GM21526 (cell line): ENCODE data around the gene ETS1.

Source experiments
- ATAC-seq: cut with Tn5 transposase; IDR thresholded peaks from one replicate; pipeline ENCODE4 v1.9.1; 2021; ENCODE audit warnings: moderate library complexity; ENCODE audit not compliant: unreplicated experiment, low FRiP score

The ETS1 gene

DNA sequence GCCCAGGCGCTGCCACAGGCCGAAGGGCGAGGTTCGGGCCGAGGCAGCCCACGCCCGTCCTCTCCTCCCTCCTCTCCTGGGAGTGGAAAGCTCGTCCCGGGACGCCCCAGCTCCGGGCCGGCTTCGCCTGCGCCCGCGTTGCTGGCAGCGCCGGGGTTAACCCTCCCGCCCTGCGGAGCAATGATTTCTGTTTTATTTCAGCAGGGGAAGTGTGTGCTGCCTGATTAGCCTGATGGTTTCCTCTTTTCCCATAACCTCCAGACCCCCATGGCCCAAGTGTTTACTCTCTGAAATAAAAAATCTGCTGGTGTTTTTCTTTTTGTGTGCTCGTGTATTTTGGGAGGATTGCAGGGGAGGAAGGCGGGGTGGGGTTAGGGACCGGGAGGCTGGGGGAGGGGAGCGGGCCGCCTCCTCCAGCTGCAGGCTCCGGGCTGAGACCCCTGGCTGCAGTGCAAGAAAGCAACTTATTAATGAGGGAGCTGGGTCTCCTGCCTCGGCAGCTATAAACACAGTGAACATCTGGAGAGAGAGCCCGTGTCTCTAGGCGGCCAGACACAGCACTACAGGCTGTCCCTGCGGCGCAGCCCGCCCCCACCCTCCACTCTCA lies 38.6 kb downstream of the ETS1 start:
- ATAC-seq: no peak

DNA sequence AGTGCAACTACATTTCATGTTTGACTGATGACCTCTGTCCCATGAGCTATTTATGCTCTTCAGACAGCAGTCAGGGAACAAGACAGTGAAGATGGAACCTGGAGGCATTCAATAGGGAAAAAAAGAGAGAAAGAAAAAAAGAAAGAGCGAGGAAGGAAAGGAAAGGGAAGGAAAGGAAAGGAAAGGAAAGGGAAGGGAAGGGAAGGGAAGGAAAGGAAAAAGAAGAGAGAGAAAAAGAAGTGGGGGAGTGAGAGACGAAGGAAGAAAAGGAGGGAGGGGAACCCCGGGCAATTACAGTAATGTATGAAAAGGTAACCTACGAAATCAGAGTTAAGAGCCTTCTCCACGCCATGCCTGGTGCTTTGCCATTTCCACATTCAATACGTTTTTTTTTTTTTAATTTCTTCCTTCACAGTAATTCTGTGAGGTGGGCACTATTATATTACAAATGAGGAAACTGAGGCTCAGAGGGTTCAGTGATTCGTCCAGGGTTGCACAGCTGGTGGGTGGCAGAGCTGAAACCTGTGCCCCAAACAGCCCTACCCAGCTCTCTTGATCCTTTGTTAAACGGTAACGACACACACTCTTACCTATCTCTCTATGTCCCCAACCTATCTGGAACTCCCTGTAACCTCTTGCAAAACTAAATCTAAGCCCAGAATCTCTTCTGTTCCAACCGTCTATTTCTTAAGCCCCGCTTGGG lies 39.3 kb downstream of the ETS1 start:
- no peak for ATAC-seq

DNA sequence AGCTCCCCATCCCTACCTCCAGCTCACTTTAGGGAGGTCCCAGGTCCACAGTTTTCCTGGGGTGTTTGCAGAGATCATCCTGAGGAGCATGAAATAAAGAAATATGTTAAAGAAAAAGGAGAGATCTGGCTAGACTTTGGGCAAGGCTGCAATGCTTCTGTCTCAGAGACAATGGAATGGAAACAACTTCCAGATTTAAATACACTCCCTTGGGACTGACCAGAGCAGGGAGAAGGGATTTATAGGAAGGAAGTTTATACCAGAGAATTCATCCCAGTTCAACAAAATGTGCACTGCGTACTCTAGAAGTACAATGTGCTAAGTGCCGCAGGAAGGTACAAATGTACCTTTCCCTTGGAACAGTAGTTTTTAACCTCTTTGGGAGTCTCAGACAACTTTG lies 40.4 kb downstream of the ETS1 start:
- ATAC-seq: no peak

DNA sequence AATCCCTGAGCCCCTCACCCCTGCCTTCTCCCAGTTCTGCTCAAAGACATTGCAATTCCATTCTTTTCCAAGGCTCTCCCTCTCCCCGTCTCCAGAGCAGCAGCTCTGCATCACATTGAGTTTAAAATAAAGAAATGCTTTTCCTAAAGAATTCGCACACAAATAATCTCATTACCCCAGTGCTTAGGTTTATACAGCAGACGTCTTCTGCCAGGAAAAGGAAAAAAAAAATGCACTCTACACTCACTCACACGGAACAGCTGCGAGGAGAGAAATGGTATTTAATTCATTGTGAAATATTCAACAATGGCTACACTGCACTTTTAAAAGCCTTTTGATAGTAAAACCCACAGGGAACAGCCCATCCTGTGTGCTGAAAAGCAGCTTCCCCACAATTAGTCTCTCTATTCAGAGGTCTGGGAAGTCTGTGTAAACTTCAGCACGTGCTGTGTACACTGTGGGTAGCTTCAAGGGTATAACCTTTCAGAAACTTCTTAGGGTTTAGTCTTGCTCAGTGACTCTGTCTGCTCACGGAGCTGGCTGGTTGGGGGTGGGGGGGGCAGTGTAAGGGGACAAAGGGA lies 42.8 kb downstream of the ETS1 start:
- ATAC-seq: no peak

DNA sequence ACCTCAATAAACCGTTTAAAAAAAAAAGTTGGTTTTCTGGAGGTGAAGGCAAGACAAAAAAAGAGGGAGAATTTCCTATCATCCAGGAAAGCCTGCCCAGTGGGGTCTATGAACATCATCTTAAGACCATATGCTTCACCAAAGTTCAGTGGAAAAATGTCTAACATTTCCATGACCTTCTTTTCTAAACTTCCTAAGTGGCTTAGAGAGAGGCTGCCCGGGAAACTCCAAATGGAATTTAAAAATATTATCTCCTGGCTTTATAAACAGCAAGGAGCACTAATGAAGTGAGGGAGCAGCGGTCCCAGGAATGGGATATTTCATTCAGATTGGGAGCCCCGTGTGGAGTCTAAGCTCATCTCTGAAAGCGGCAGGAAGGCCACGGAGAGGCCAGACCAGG lies 46.9 kb downstream of the ETS1 start:
- ATAC-seq: no peak

DNA sequence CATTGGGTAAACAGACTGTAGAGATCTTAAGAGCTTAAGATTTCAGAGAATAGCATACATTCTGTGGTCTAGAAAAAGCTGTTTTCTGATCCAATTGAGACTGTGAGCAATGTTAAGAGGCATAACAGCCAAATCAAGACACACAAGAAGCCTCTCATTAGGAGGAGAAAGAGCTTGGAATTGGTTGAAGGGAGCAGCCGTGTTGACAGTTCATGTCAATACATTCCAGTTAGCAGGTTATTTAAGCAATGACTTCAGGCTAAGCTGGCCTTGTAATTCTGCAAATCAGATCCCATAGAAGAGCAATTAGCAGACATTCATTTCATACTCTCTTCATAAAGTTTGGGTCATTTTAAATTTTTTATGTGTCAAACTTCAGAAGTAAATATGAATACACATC lies 50.9 kb downstream of the ETS1 start:
- no peak for ATAC-seq

DNA sequence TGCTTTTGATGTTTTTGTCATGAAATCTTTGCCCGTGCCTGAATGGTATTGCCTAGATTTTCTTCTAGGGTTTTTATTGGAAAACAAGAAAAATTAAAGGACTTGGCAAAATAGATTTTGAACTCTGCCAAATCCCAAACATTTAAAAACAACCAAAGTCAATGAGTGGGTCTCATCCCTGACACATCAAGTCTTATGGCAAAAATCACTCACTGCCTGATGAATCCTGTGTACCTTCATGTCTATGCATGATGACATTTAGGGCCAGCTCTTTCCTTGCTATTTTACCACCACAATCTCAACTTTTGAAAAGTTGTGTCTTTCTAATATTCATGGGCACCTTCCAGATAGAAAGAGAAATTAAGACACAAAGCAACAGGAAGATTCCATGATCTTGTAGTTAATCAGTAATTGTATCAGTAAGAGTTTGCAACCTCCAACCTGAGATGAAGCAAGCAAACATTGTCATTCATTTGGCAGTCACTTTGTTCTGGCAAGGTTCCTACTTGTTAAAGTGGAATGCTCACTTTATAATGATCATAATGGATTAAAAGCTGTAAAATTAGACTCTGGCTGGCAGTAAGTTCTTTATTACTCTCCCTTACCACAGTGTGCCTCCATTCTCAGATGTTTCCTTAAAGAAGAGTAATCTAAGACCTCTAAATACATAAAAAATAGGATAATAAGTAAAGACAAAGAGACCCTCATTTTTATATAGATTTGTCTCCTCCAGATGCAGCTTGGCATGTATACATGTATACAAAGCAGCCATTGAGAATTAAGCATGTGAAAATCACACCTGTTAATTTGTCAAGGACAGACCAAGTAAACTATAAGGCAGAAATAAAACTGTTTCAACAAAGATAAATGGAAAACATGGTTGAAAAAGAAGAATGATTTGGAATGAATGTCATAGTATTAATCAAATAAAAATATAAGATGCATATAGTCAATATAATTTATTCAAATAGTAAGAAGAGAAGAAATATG lies 51.6 kb downstream of the ETS1 start:
- ATAC-seq: no peak

DNA sequence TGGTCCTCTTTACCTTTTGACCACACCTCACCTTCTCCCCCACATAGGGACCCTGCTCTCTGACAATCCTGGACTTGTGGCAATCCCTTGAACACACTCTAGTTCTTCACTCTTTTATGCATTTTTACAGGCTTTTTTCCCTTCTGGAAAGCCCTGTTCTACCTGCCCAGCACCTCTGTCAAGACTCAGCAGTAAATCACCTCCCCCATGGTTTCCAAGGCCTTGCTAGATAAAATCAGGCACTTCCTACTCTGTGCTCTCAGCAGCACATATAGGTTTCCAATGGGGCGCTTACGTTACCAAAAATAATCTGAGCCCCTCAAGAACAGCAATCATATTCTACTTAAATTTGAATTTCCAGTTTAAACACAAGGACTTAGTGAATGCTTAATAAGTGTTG lies 53.9 kb downstream of the ETS1 start:
- ATAC-seq: no peak

DNA sequence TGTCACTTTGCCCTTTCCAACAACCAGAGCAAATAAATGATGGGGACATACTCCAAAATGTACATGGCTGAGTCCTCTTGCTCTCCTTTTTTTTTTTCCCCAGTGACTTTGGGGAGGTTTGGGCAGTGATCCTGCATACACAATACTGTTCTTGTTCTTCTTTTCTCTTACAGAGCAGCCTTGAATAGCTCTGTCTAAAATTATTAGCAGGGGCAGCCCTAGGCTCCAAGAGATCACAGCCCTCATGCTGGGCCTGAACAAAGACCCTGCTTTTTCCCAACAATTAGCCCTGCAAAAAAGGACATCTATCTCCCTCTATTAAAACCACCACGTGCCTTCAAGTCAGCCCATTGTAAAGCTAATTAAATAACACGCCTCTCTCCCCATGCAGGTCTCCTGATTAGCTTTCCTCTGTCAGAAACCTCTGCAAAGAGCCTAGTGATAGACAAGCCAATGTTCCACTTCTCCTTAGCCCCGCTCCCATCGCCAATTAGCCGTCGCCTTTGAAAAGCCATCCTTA lies 54.7 kb downstream of the ETS1 start:
- no peak for ATAC-seq

DNA sequence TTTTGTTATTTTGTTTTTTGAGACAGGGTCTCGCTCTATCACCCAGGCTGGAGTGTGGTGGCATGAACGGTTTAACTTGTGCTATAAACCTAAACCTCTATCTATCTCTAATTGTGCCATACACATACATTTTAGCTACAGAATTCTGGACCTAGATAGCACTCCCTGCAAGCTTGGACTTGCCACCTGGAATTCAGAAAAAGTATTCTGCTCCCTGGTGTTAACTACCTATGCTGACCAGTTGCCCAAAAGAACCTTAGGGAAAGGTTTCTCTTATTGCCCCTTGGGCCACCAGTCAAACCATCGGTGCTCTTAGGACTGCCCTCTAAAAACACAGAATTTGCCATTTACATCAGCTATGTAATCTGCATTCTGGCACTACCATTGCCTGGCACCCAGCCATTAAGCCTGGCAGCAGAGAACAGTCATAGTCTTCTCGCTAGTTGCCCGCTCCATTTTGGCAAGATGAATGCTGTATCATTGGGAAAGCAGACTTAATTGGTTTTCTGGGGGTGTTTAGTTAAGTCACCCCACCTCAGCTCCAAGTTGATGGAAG lies 55.3 kb downstream of the ETS1 start:
- ATAC-seq: no peak

DNA sequence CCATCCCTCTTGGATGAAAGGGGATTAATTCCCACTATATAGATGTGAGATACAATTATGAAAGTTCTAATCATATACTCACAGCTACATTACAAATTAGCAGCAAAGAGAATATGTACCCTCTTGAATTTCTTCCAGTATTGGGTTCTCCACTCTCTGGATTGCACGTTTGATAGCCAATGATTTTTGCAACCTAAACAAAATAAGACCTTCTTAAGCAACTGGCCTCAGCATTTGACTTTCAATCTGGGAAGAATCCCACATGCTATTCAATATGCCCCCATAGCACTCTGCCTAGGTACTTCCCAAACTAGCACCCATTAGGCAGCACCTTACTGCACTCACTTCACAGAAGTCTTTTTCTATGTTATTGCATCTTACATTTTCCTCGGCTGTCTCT lies 55.8 kb downstream of the ETS1 start:
- ATAC-seq: no peak

DNA sequence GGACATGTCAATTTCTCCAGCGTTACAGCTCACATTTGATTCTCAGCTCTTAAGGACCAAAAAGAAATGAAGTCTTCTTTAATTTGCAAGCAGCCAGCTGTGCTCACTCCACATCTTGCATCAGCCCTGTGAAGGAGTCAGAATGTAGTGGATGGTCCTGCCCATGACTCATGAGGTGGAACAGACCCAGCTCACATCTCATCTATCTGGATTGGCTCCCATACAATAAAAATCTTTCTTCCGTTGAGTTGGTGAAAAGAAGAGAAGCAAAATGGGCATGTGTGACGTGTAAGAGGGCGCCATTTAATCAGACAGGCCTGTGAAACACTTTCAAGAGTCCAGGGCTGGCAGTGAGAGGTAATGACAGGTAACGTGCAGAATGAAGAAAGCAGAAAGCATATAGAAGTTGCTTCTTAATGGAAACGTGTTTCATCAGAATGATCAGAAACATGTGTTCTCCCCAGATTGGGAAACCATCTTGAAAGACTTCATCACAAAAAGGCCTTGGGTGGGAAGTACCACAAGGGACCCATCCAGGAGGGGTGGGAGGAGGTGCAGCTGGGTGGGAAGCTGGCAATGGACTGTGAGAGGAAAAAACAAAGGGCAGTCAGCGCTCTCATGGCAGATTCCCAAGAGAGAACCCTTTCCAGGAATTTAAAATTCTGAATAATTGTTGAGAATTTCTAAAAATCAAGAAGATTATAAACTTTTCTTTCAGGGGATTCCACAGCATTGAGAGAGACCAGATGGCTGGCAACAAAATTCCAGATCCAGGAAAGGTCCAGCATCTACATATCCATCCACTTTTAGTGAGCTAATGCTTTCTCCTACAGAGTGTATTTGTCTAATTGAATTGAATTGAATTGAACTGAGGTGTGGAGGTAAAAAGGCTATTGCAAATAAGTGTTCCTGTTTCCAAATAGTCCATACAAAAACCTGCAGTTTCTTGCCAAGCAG lies 57.0 kb downstream of the ETS1 start:
- ATAC-seq: no peak

DNA sequence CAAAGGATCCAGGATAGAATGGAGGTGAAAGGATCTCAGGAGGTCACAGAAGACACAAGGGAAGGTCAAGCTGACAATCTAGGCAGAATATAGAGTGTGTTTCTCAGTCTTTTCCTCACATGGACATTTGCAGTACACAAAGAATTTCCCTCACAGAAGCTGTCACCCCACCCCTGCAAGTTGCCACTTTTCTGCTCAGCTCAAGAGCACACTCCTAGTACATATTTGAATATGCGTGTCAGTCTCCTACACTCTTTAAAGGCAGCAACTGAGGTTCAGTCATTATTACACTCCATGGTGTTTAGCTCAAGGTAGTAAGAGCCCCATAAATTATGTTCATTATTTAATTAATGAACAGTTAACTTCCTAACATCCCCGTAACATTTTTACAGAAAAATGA lies 59.1 kb downstream of the ETS1 start:
- no peak for ATAC-seq

DNA sequence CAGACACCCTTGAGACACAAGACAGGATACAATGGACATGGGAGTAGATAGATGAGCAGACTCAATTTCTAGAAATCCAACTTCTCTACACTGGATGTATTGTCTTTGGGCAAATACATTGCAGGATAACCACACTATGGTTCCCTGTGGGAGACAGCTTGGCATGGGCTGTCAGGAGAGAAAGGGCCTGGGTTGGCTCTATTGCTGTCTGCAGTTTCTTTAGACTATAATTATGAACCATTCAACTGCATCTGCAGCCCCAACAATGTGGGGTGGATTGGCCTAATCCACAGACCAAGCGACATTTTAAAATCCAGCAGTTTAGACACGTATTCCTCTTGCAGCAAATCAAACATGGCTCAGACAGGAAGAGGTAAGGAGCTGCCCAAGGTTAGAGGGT lies 60.3 kb downstream of the ETS1 start:
- ATAC-seq: no peak

DNA sequence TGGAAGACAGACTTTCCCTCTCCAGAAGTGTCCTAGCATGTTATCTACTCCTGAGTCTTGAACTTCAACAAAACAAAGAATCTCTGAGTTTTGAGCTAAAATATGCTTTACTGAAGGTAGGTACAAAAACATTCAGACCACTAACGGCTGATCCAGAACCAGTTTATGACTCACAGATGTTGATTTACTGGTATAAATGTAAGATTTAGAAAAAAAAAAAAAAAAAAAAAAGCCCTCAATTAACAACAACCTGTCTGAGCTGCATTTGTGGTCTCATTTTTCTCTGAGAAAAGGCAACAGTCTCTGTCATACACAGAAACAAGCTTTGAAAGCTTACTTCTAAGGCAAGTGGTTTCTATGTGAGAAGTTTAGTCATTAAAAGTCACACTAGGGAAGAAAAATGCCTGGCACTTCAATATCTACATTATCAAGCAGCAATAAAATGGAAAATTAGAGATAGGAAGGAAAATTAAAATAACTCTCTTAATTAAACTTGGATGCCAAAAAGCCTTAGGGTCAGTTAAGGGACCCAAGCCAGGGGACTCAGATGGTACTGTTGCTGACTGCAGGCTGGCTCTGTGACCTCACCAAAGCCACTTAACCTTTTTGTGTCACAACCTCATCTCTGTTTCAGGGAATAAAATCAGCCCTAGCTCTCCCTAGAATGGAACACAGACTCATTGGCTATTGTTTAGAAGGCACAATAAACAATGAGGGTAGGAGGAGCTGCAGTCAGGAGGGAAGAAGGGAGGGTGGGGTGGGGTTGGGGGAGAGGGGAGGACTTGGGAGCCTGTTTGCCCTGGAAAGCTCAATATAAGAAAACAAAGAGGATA lies 61.7 kb downstream of the ETS1 start:
- no peak for ATAC-seq

DNA sequence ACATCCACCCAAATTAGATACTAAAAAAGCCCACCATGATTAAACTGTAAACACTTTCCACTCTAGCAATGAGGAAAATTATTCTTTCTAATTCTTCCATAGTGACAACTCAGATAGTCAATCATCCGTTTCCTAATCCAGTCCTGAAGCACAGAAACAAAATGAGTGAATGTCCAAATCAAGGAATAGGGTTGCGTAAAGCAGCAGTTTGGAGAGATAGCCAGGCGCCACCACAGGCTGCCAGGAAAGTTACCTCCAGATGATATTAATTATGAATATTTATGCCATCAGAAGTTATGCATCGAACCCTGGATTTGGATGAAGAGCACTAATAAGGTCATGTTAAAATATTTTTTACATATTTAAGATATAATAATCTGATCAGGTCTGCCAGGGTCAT lies 63.2 kb downstream of the ETS1 start:
- ATAC-seq: no peak

DNA sequence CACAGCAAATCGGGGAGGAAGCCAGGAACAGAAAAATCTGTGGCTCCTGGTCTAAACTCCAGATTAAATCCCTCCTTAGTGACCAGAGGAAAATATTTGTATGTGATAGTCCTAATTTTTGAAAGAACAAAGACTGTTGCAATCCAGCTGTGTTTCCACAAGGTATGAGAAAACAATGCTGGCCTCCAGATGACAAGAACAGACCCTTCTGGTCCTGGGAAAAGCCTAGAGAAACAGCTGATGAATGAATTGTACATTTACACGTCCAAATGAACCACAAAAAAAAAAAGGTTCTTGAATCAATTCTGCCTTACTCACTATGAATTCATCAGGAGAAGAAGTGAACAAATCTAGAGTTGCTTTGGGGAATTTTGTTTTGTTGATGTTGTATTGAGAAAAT lies 63.7 kb downstream of the ETS1 start:
- ATAC-seq: no peak

DNA sequence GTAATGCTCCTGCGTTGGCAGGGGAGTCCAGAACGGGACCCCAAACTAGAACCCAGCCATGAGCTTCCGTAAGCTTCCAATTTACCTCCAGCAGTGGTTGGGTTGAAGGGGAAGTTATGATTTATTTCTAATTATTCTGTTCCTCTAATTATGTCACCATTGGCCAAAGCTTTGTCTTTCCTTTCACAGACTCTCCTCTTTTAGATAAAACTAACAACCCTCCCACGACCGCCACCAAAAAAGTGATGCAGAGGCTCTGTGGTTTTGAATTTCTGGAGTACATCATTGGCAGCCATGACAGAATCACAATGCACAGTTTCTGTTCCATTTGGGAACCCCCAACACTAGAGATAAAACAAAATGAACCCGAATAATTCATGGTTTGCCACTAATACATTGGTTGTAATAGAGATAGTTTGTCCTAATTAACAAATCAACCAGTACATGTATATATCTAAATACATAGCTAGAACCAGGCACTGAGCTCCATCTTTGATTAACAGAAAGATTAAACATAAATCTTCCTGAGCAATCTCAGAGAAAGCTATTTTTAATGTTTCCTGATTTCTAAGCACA lies 64.3 kb downstream of the ETS1 start:
- ATAC-seq: no peak
